ENCODE measurements around the gene DNTTIP2.

GRCh38 chr1:93925206-93925605 lies 46.2 kb upstream of the DNTTIP2 start:
- TF ChIP-seq ARNT (IDR thresholded peaks at IDR 0.05) (no peak), FOXK2 (IDR thresholded peaks at IDR 0.05) (no peak)
